Astrocyte (in vitro differentiated cells and primary cell): Measurements from ENCODE around the gene EGFL8. TPM values are rescaled to one million over a fixed set of nuclear protein-coding genes. Genes with fewer than 3 reads are reported as not detected.

ENCODE experiments used
- DNase-seq: peaks from one replicate; pipeline ENCODE4 v3.0.0-alpha.2; 2010; ENCODE audit warnings: low read depth
- FAIRE-seq: peaks from 2 replicates; lab custom pipeline; 2011; peaks lifted over from hg19 to GRCh38; lab: Jason Lieb, UNC
- H2AFZ ChIP-seq: 2 replicates; pipeline ENCODE4 v1.6.0; 2012; ENCODE audit warnings: low read depth, low read length, inconsistent platforms
- H3K27ac ChIP-seq: 2 replicates; pipeline ENCODE4 v1.5.1; 2011; ENCODE audit warnings: low read depth, low read length, inconsistent platforms
- H3K27me3 ChIP-seq: 2 replicates; pipeline ENCODE4 v1.6.0; 2011; ENCODE audit warnings: low read length, inconsistent platforms; ENCODE audit not compliant: insufficient read depth
- H3K36me3 ChIP-seq: 2 replicates; pipeline ENCODE4 v1.5.1; 2011; ENCODE audit warnings: low read length, inconsistent platforms; ENCODE audit not compliant: insufficient read depth
- H3K4me1 ChIP-seq: 2 replicates; pipeline ENCODE4 v1.5.1; 2011; ENCODE audit warnings: low read length, inconsistent platforms; ENCODE audit not compliant: insufficient read depth
- H3K4me2 ChIP-seq: 2 replicates; pipeline ENCODE4 v1.6.0; 2012; ENCODE audit warnings: low read length, inconsistent platforms
- H3K4me3 ChIP-seq: 2 replicates; pipeline ENCODE4 v1.5.1; 2011; ENCODE audit warnings: low read depth, mild to moderate bottlenecking, low read length, inconsistent platforms; ENCODE audit not compliant: insufficient read depth
- H3K79me2 ChIP-seq: 2 replicates; pipeline ENCODE4 v1.6.0; 2012; ENCODE audit warnings: mild to moderate bottlenecking, low read length, inconsistent platforms; ENCODE audit not compliant: insufficient read depth
- H3K9ac ChIP-seq: 2 replicates; pipeline ENCODE4 v1.6.0; 2012; ENCODE audit warnings: mild to moderate bottlenecking, low read length, inconsistent platforms
- H3K9me3 ChIP-seq: 2 replicates; pipeline ENCODE4 v1.5.1; 2012; ENCODE audit warnings: low read depth, mild to moderate bottlenecking, low read length, inconsistent platforms; ENCODE audit not compliant: insufficient read depth
- H4K20me1 ChIP-seq: 2 replicates; pipeline ENCODE4 v1.6.0; 2012; ENCODE audit warnings: low read length, inconsistent platforms; ENCODE audit not compliant: insufficient read depth
- H3K27ac Mint-ChIP-seq: one replicate; pipeline ENCODE4 v1.8.0; 2021; ENCODE audit warnings: mild to moderate bottlenecking, mixed read lengths; ENCODE audit not compliant: unreplicated experiment
- H3K27me3 Mint-ChIP-seq: one replicate; pipeline ENCODE4 v1.8.0; 2021; ENCODE audit warnings: low read depth, mixed read lengths; ENCODE audit not compliant: unreplicated experiment
- H3K36me3 Mint-ChIP-seq: one replicate; pipeline ENCODE4 v1.8.0; 2021; ENCODE audit warnings: low read depth, mixed read lengths; ENCODE audit not compliant: unreplicated experiment
- H3K4me1 Mint-ChIP-seq: one replicate; pipeline ENCODE4 v1.8.0; 2021; ENCODE audit warnings: low read depth, mixed read lengths; ENCODE audit not compliant: unreplicated experiment
- H3K4me3 Mint-ChIP-seq: one replicate; pipeline ENCODE4 v1.8.0; 2021; ENCODE audit warnings: mild to moderate bottlenecking, moderate library complexity, mixed read lengths; ENCODE audit not compliant: unreplicated experiment
- H3K9me3 Mint-ChIP-seq: one replicate; pipeline ENCODE4 v1.8.0; 2021; ENCODE audit warnings: mild to moderate bottlenecking, mixed read lengths; ENCODE audit not compliant: unreplicated experiment
- CTCF ChIP-seq: IDR thresholded peaks from 2 replicates; pipeline ENCODE4 v1.5.1; 2011; ENCODE audit warnings: low read depth, mild to moderate bottlenecking, inconsistent platforms, low read length, moderate library complexity; ENCODE audit not compliant: insufficient read depth
- EZH2 ChIP-seq: IDR thresholded peaks from 2 replicates; pipeline ENCODE4 v1.6.1; 2012; ENCODE audit warnings: mild to moderate bottlenecking, low read length, inconsistent platforms; ENCODE audit not compliant: insufficient read depth
- total RNA-seq: library from RNA; stranded (reverse); gene quantifications from 2 replicates; pipeline ENCODE4 v1.2.1, GENCODE V29; 2021

The EGFL8 gene
- total RNA-seq, 1 donor from 2014 or later, result 13.3 TPM

DNA sequence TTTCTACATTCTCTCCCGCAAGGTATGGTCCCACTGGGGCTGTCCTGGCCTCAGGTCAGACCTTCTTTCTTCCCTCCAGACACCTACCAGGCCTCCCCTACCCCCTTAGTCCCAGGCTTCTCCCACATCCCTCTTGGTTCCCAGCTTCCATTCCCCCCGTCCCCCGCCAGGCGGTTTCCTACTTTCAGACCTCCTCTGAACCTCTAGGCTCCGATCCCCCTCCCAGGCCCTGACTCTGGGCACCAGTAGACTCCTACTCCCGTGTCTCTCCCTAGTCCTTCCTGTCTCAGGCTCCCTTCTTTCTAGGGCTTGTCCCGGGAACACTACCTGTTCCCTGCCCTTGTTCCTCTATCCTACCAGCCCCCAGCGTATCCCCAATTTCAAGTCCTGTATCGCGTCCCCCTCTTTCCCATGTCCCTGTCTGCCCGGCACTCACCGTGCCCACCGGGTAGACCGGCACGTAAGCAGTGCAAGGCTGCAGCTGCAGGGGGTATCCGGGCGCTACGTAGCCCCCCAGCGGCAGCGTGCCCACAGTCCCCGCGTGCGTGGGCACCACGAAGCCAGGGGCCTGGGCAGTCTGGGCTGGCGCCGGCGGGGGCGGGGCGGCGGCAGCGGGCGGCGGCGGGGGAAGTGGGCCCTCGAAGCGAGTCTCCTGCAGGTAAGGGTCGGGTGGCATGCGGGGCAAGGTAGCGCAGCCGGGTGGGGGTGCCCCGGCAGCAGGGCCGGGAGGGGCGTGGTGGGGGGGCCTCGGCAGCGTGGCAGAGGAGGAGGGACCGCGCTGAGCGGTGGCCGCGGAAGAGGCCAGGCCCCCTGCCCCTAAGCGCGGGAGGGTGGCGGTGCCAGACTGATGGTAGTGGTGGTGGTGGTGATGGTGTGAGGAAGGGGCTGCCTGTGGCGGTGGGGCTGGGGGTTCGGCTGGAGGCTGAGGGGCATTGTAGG is 14.2 kb upstream of the EGFL8 start:
- no peak overlapping the region for H2AFZ ChIP-seq
- no peak overlapping the region for H3K4me2 ChIP-seq
- Mint-ChIP-seq H3K36me3 (peaks cover 8% of the 10 kb centered on the region), H3K4me1 (peaks cover 27% of the 10 kb centered on the region), H3K4me3 (peak overlapping the region; percentile 45), H3K27me3 (peaks cover 33% of the 10 kb centered on the region), H3K9me3 (peaks cover 9% of the 10 kb centered on the region), H3K27ac (no peak overlapping the region)
- H3K79me2 ChIP-seq, result peaks cover 11% of the 10 kb centered on the region
- peaks cover 3% of the 10 kb centered on the region for H4K20me1 ChIP-seq
- no peaks in the 10 kb centered on the region for H3K9me3 ChIP-seq
- TF ChIP-seq CTCF (no peak), EZH2 (no peak)
- no peak for FAIRE-seq
- no peak overlapping the region for H3K4me3 ChIP-seq
- H3K4me1 ChIP-seq, result peaks cover 21% of the 10 kb centered on the region
- H3K36me3 ChIP-seq, result no peaks in the 10 kb centered on the region
- no peak overlapping the region for H3K9ac ChIP-seq
- H3K27ac ChIP-seq, result no peak overlapping the region
- H3K27me3 ChIP-seq, result peaks cover 37% of the 10 kb centered on the region
- DNase-seq, result no peak

DNA sequence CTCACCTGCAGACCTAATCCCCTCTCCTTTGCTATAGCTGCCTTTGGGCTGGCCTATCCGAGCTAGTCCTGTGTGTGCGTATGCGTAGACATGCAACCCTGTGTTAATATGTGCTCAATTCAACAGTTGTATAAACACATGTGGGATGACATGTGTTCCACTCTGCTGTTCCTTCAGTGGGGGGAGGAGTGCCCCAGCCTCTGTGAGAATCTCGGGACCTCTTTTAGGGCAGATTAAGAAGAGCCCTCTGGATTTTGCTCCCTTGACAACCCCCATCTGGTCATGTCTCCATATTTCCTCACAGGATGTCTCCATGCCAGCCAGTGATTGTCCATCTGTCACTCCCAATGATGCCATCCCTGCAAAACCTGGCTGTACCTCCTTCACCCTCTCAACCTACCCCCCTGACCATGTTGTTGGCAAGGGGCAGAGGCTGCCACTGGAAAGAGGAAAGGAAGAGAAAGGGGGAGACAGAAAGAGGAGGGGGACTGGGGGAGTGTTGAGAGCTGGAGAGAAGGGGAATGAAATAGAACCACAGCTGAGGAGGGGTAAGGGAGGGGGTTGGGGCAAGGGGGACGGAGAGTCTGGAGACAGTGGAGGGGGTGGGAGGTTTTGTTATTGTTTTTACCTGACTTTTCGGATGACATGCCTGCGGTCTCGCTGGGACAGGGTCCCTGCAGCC is 13.1 kb upstream of the EGFL8 start:
- no peak for FAIRE-seq
- peaks cover 11% of the 10 kb centered on the region for H3K36me3 Mint-ChIP-seq
- no peak overlapping the region for H3K4me3 Mint-ChIP-seq
- peaks cover 25% of the 10 kb centered on the region for H3K4me1 Mint-ChIP-seq
- DNase-seq, result no peak
- Histone ChIP-seq H4K20me1 (peaks cover 9% of the 10 kb centered on the region), H3K4me3 (no peak overlapping the region), H3K4me2 (peak overlapping the region; percentile 92), H3K36me3 (peaks cover under 1% of the 10 kb centered on the region), H3K79me2 (peaks cover 17% of the 10 kb centered on the region), H3K9me3 (no peaks in the 10 kb centered on the region), H3K4me1 (peaks cover 24% of the 10 kb centered on the region), H3K27ac (no peak overlapping the region), H2AFZ (no peak overlapping the region), H3K9ac (no peak overlapping the region), H3K27me3 (peaks cover 34% of the 10 kb centered on the region)
- peaks cover 33% of the 10 kb centered on the region for H3K27me3 Mint-ChIP-seq
- H3K9me3 Mint-ChIP-seq, result peaks cover 9% of the 10 kb centered on the region
- TF ChIP-seq CTCF (no peak), EZH2 (peak; percentile 2)
- no peak overlapping the region for H3K27ac Mint-ChIP-seq
